GM12874 (cell line): ENCODE measurements around the gene ANKRD28.

Source experiments
- TF ChIP-seq, protein P1 (sequence below): IDR thresholded peaks from 2 replicates; pipeline ENCODE4 v1.5.1; 2011; ENCODE audit warnings: low read depth, mild to moderate bottlenecking, control low read depth, low read length, moderate library complexity; ENCODE audit not compliant: insufficient read depth

ANKRD28 gene

DNA sequence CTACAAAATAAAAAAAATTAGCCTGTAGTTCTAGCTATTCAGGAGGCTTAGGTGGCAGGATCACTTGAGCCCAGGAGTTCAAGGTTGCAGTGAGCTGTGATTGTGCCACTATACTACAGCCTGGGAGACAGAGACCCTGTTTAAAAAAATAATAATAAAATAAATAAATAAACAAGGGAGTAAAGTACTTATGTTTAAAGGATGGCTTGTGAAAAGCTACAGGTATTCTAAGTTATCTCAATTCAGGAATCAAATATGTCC is 74.2 kb downstream of the ANKRD28 start:
- TF ChIP-seq, protein P1, sequence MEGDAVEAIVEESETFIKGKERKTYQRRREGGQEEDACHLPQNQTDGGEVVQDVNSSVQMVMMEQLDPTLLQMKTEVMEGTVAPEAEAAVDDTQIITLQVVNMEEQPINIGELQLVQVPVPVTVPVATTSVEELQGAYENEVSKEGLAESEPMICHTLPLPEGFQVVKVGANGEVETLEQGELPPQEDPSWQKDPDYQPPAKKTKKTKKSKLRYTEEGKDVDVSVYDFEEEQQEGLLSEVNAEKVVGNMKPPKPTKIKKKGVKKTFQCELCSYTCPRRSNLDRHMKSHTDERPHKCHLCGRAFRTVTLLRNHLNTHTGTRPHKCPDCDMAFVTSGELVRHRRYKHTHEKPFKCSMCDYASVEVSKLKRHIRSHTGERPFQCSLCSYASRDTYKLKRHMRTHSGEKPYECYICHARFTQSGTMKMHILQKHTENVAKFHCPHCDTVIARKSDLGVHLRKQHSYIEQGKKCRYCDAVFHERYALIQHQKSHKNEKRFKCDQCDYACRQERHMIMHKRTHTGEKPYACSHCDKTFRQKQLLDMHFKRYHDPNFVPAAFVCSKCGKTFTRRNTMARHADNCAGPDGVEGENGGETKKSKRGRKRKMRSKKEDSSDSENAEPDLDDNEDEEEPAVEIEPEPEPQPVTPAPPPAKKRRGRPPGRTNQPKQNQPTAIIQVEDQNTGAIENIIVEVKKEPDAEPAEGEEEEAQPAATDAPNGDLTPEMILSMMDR = no peak

DNA sequence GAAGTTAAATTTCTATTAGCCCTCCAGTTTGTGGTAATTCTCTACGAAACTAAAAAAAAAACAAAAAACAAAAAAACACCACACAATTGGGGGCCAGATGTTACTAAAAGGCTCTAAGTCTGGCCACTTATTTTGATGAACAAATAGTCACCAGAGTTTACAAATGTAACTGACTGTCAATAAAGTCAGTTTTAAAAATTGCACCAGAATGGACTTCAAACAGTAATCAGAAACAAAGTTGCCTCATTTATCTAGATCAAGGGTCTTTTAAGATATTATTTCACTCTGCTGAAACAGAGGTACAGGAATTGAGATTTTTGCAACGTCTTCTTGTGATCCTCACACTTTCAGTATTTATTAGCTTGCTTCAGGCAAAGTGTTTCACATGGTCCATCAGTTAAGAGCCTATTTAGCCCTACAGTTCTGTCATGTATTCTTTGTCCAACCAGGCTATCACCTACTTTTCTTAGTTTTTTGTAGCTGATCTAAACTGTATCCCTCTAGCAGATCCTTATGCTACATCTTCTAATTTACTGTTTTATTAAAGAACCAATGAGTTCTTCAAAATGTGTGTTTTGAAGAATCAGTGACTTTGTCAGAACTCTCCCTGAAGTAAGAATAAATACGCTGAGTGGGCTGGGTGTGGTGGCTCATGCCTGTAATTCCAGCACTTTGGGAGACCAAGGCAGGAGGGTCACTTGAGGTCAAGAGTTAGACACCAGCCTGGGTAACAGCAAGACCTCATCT is 74.7 kb downstream of the ANKRD28 start:
- TF ChIP-seq, protein P1 = no peak

DNA sequence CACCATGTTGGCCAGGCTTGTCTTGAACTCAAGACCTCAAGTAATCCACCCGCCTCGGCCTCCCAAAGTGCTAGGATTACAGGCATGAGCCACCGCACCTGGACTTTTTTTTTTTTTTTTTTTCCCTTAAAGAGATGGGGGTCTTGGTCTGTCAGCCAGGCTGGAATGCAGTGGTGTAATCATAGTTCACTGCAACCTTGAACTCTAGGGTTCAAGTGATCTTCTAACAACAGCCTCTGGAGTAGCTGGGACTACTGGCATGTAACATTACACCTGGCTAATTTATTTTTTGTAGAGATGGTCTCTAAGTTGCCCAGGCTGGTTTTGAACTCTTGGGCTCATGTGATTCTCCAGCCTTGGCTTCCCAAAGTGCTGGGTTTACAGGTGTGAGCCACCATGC is 81.6 kb downstream of the ANKRD28 start:
- TF ChIP-seq, protein P1 = no peak

DNA sequence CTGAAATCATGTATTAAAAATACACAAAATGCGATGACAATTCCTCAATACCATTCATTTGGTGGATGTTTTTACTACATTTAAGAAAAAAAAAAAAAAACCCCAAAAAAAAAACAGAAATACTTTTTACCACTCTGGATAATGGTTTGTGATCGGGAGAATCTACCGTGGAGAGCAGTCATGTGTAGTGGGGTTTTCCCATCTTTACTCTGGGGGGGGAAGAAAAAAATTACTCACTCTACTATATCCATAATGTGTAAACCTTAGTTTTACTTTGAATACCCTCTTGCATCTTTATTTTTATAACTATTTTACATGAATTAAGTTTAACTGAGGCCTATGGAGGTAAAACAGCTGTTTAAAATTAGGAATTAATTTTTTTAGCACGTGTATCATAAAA is 83.3 kb downstream of the ANKRD28 start:
- TF ChIP-seq, protein P1 = no peak

DNA sequence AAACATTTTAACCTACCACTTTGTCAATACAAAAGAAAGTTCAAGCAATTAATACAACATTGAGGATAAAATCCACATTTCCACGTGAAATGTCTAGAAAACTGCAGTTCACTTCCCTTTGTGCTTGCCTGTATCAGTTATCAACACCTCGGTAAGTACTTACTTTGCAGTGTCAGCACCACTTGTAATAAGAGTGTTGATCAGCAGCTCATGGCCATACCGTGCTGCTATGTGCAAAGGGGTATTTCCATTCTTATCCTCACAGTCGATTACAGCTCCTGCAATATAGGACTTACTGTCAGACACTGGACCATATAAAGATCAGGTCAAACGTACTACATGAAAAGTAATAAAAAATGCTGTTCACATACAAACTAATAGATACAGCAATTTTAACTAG is 84.4 kb downstream of the ANKRD28 start:
- TF ChIP-seq, protein P1 = no peak

DNA sequence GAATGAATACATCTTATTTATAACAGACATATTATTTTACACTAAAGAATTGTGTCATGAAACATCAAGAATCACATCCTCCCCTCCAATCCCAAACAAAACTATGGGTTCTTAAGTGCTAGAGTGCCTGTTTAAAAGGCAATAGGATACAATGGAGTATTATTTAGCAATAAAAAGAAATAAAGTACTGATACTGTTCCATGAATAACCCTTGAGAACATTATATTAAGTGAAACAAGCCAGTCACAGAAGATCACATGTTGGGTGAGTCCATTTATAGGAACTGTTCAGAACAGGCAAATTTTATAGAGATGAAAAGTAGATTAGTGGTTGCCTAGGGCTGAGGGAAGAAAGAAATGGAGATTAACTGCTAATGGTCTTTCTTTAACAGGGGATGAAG is 86.5 kb downstream of the ANKRD28 start:
- TF ChIP-seq, protein P1 = no peak

DNA sequence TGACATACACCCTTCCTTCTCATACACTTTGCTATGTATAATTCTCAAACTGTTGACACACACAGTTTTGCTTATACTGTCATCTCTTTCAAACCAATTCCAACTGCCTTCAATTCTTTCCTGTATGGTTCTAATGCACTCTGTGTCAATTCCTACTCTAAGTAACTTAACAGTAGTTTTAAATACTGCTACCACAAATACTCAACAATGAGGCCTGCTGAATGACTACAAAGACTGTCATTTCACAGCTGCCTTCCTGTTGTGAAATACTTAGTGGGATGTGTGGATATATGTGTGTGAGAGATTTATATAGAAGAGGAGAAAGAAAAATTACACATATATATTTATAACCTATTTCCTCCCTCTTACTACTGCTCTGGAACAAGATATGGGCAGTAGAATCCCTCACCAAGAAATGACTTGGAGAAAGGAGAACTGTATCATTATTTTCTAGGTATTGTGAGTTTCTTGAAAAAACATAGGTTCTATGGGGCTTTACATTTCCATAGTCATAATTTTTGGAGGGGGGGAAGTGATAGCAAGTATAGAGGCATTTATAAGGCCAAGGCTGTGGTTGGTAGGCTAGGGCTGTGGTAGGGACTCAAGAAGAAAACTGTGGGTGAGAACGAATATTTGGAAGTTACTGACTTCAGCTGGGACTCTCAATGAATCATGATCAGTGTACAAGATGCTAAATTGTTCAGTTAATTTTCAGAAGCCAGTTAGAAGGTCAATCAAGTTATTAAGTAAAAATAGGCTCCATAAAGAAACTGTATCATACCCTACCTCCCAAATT is 88.7 kb downstream of the ANKRD28 start:
- TF ChIP-seq, protein P1 = no peak
